Measurements from ENCODE around the gene TBX18. TPM values are rescaled to one million over a fixed set of nuclear protein-coding genes. Genes with fewer than 3 reads are reported as not detected.

TBX18 gene
- total RNA-seq, 2 experiments from 2014 or later, result not detected

DNA sequence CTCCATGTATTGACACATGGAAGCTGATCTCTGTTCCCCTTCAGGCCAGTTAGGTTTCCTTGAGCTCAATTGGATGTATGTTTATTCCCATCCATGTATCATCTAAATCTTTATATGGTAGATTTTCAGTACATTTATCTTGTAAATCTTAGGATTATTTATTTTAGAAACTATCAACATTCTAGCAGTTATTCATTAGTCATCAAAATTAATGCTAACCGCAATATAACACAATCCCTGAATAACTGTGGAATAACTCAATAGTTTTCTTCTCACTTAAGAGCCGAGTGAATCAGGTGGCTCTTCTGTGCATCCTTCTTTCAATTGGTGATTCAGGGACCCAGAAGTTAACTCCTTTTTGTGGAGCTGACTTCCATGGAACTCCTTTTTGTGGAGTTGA lies 15.5 kb upstream of the TBX18 start:
- ChIA-PET POLR2A (no interaction called here), CTCF (no interaction called here)
- Mint-ChIP-seq H3K27ac (no peak overlapping the region), H3K36me3 (ENCODE audit: low read depth) (no peaks in the 10 kb centered on the region), H3K27me3 (peaks cover 30% of the 10 kb centered on the region), H3K4me3 (no peak overlapping the region), H3K4me1 (ENCODE audit: low read depth) (no peaks in the 10 kb centered on the region), H3K9me3 (no peaks in the 10 kb centered on the region)
- intact Hi-C loops (cut with micrococcal nuclease), result no loop called here
- TF ChIP-seq, protein P1, sequence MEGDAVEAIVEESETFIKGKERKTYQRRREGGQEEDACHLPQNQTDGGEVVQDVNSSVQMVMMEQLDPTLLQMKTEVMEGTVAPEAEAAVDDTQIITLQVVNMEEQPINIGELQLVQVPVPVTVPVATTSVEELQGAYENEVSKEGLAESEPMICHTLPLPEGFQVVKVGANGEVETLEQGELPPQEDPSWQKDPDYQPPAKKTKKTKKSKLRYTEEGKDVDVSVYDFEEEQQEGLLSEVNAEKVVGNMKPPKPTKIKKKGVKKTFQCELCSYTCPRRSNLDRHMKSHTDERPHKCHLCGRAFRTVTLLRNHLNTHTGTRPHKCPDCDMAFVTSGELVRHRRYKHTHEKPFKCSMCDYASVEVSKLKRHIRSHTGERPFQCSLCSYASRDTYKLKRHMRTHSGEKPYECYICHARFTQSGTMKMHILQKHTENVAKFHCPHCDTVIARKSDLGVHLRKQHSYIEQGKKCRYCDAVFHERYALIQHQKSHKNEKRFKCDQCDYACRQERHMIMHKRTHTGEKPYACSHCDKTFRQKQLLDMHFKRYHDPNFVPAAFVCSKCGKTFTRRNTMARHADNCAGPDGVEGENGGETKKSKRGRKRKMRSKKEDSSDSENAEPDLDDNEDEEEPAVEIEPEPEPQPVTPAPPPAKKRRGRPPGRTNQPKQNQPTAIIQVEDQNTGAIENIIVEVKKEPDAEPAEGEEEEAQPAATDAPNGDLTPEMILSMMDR (IDR thresholded peaks at IDR 0.05), result no peak
- ATAC-seq (no peak), DNase-seq (no peak)

DNA sequence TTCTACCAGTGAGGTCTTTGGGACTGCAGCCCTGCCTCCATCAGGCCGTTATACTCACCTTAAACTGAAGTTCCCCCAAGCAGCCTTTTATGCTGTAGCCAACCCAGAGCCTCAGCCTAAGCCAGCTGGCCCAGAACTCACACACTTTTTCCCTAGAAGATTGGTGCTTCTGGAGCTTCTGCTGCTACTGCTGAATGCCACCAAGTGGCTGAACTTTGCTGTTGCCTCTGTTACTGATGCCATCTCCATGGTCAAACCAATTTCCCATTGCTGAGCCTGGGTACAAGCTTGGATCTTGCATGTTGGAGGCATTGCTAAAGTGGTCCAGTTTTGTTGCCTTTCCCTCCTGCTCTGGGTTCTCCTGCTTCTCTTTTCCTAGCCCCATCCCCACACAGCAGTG lies 15.0 kb upstream of the TBX18 start:
- Mint-ChIP-seq H3K27me3 (peaks cover 31% of the 10 kb centered on the region), H3K27ac (no peak overlapping the region), H3K4me1 (ENCODE audit: low read depth) (no peaks in the 10 kb centered on the region), H3K36me3 (ENCODE audit: low read depth) (no peaks in the 10 kb centered on the region), H3K4me3 (no peak overlapping the region), H3K9me3 (no peaks in the 10 kb centered on the region)
- DNase-seq (no peak), ATAC-seq (no peak)
- CTCF ChIA-PET, result no interaction called here
- POLR2A ChIA-PET, result no interaction called here
- intact Hi-C loops (cut with micrococcal nuclease), result no loop called here
- TF ChIP-seq, protein P1 (IDR thresholded peaks at IDR 0.05), result no peak

DNA sequence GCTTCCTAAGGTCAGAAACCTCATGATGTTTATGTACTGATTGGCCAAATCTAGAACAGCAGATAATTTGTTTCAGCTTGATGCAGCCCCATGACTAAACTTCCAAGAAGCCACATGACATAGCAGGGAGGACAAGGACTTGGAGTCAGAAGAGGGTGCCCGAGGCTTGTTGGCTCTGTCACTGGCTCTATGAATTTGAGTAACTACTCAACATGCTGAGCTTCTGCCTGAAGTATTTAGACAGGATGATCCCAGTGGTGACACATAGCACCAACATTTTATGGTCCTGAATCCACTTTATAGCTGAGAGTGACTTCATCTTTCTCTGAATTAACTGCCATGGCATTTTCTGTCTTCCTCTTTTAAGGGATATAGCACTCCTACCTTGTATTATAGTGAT lies 13.5 kb upstream of the TBX18 start:
- no peak overlapping the region for H3K4me3 Mint-ChIP-seq
- no peaks in the 10 kb centered on the region for H3K36me3 Mint-ChIP-seq (ENCODE audit: low read depth)
- peaks cover 41% of the 10 kb centered on the region for H3K27me3 Mint-ChIP-seq
- intact Hi-C loops (cut with micrococcal nuclease), result no loop called here
- H3K9me3 Mint-ChIP-seq, result no peaks in the 10 kb centered on the region
- DNase-seq, result no peak
- TF ChIP-seq, protein P1 (IDR thresholded peaks at IDR 0.05), result no peak
- no peaks in the 10 kb centered on the region for H3K4me1 Mint-ChIP-seq (ENCODE audit: low read depth)
- ChIA-PET POLR2A (interaction anchor here (1.3 kb wide), 1 partner anchor 14 kb away, joined by 3 read pairs; the partner anchor contains the start of gene TBX18), CTCF (interaction anchor here (1.6 kb wide), 1 partner anchor 10 kb away, joined by 4 read pairs; no protein-coding TSS in a partner anchor)
- H3K27ac Mint-ChIP-seq, result no peak overlapping the region
- no peak for ATAC-seq

DNA sequence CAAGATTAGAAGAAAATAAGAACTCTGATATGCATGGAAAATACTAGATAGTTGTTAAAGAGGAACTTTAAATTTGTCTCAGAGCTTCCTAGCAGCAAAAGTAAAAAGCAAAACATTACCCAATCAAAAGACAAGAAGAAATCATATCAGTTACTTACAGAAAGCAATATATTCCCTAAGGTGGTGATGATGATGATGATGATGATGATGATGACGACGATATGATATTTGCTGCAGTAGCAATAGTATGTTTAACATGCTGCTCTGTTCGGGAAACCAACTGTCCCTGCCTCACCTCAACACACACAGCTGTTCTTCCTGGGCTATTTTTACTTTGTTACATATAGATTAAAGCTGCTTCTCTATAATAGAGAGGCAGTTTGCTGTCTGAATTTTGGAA lies 12.0 kb upstream of the TBX18 start:
- Mint-ChIP-seq H3K4me3 (no peak overlapping the region), H3K27me3 (peaks cover 52% of the 10 kb centered on the region), H3K36me3 (ENCODE audit: low read depth) (no peaks in the 10 kb centered on the region), H3K27ac (no peak overlapping the region), H3K9me3 (no peaks in the 10 kb centered on the region), H3K4me1 (ENCODE audit: low read depth) (no peaks in the 10 kb centered on the region)
- intact Hi-C loops (cut with micrococcal nuclease), result no loop called here
- POLR2A ChIA-PET, result no interaction called here
- TF ChIP-seq, protein P1 (IDR thresholded peaks at IDR 0.05), result no peak
- DNase-seq (no peak), ATAC-seq (no peak)
- CTCF ChIA-PET, result interaction anchor here (1.6 kb wide), 1 partner anchor 8 kb away, joined by 4 read pairs; no protein-coding TSS in a partner anchor

DNA sequence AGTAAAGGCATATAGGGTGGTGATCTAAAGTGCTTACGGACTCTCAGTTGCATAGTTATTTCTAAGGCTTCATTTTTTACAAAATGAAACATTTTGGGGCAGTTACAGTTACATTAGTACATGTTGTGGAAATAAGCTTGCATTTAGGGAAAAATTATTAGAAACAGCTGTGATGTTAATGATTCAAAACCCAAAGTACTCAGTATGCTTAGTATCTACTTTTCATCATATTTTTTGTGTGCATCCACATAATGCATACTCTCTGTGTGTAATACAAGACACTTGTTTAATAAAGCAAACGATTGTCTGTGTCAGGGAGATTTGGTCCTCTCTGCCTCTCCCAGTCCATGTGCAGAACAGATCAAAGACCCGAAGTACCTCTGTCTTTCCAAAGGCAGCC lies 11.4 kb upstream of the TBX18 start:
- CTCF ChIA-PET, result interaction anchor here (0.6 to 1.0 kb wide), 2 partner anchors 297 to 348 kb away, joined by 3 to 4 read pairs; no protein-coding TSS in a partner anchor
- H3K4me3 Mint-ChIP-seq, result no peak overlapping the region
- no peak for ATAC-seq
- H3K4me1 Mint-ChIP-seq (ENCODE audit: low read depth), result no peaks in the 10 kb centered on the region
- H3K27ac Mint-ChIP-seq, result no peak overlapping the region
- TF ChIP-seq, protein P1 (IDR thresholded peaks at IDR 0.05), result no peak
- H3K9me3 Mint-ChIP-seq, result no peaks in the 10 kb centered on the region
- H3K27me3 Mint-ChIP-seq, result peaks cover 53% of the 10 kb centered on the region
- no peak for DNase-seq
- intact Hi-C loops (cut with micrococcal nuclease), result no loop called here
- POLR2A ChIA-PET, result interaction anchor here (0.8 kb wide), 1 partner anchor 43 kb away, joined by 3 read pairs; no protein-coding TSS in a partner anchor
- no peaks in the 10 kb centered on the region for H3K36me3 Mint-ChIP-seq (ENCODE audit: low read depth)
